ENCODE results near the gene CAPN9.

The CAPN9 gene

DNA sequence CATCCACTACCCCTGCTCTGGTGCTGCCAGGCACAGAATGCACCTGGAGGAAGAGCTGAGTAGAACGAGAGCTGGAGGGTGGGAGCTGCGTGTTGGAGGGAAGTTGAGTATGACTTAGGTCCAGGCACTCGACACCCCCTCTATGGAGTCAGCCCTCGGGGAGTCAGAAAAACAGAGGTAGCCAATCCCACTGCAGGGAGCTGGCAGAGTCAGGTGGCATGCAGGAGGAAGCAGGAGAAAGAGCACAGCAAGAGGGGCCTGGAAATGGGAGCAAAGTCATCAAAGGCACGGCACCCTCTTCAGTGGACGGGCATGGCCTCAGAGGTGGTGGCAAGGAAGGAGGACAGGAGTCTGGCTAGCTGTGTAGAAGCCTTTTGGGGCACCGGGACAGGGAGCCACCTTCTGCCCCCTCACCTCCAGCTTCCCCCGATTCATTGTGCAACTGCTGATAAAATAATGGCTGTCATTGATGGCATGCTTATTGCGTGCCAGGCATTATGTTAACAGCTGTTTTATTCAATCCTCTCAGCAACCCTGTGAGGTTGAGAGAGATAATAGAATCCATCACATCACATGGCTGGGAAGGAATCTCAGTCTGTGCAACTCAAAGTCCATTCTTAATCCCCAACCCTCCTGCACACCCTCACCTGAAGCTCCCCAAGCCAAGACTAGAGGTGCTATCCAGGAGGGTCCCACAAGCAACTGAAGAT, 79.1 kb downstream of the CAPN9 start:
- DNase-seq: no peak

DNA sequence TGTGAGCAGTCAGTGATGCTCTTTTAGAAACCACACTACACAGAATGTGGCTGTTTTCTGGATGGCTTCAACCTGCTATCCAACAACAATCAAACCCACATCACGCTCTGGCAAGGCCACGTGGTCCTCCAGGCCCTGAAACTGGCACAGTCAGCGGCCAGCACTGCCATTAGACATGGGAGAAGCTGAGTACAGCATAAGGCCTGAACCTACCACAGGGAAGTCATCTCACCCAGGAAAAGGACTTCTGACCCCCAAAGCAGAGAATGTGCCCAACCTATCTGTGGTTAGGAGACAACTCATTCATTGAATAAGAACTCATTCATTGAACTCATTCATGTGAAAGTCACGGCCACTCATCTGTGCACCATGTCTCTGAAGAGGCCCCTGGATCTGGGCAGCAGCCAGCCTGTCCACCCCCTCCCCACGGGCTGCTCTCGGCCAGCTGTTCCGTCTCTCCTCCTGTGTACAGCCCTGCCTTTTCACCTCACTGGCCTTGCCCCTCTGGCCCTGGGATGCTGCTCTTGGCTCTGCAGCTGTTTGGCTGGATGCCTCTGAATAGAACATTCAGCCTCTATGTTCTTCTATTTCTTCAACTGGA, 80.0 kb downstream of the CAPN9 start:
- DNase-seq: no peak

DNA sequence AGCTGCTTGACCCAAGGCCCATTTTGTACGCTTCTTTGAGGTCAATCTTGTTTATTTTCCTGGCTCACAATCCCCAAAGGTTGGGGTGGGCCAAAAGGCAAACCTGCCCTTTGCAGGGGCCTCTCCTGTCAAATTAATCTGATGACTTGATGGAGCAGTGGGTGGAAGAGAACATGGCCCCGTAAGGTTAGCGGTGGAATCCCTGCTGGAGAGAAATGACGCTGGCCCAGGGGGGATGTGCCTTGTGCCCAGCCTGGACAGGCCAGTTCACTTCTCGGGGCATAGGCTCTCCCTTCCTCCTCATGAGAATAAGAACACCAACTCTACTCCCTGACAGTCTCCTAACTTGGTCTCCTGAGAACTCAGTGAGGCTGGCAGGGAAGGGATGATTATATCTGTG, 80.6 kb downstream of the CAPN9 start:
- DNase-seq: no peak

DNA sequence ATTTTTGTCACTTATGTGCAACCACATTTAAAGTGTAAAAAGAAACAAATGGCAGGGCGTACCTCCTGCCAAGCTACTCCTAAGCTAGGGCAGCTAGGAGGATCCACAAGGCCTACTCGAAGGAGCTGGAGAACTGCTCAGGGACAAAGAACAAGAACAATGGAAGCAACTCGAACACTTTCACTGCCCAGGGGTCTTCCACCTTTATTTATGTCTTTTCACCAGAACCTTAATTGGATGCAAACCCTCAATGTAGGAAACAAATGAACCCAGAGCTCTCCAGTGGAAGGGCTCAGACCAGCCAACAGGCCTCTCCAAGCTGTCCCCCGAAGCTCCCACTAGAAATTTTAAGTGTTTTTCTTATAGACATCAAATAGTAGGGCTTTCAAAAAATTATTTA, 81.2 kb downstream of the CAPN9 start:
- DNase-seq: no peak

DNA sequence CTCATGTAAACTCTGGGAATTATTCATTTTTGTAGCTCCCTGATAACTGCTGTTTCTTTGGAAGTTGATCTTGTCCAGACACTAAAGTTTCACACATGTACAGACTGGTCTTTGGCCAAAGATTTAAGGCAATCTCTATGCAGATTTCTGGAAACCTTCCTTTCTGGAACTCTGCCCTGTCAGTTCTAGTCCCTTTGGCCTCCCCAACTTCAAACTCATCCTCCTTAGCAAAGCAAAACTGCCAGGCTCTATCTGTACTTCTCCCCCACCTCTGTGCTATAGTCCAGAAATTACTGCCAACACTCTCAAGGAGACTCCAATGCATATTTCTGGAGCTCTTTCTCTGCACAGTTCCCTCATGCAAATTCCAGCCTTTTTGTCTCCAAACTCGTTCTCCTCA, 84.6 kb downstream of the CAPN9 start:
- DNase-seq: no peak

DNA sequence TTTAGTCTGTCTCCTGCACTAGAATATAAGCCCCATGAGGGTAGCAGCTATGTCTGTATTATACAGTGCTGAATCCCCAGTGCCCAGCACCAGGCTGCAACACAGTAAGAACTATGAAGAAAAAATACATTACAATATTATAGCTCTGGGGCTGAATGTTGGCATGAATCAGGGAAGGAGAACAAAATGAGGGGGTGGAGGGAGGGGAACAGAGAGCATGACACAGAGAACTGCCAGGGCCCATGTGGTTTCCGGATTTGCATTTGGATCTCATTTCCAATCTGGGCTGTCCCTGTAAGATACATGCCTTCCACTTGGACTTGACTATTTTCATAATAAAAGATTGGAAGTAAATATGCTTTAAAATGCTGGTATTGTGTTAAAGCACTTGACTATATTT, 85.3 kb downstream of the CAPN9 start:
- peak; percentile 25 for DNase-seq

DNA sequence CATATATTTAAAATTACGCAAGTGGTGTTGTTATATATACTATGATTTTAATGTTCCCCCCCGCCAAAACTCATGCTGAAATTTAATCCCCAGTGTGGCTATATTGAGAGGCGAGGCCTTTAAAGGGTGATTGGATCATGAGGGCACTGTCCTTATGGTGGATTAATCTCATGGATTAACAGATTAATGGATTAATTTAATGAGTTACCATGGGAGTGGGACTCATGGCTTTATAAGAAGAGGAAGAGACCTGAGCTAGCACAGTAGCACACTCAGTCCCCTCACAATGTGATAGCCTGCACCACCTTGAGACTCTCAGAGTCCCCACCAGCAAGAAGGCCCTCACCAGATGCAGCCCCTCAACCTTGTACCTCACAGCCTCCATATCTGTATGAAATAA, 86.3 kb downstream of the CAPN9 start:
- DNase-seq: no peak

DNA sequence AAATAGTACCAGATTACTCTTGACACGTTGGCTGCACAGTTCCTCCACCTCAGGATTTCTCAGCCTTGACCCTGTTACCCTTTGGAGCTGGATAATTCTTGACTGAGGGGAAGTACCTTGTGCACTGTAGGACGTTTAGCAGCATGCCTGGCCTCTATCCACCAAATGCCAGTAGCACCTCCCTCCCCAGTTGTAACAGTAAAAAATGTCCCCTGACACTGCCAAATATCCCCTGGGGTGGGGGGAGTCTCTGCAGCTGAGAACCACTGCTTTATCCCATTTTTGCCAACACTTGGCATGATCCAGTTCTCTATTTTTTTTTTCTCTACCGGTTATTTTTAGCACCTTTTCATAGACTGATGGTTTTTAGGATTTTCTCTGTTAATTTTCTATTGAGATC, 87.1 kb downstream of the CAPN9 start:
- no peak for DNase-seq

DNA sequence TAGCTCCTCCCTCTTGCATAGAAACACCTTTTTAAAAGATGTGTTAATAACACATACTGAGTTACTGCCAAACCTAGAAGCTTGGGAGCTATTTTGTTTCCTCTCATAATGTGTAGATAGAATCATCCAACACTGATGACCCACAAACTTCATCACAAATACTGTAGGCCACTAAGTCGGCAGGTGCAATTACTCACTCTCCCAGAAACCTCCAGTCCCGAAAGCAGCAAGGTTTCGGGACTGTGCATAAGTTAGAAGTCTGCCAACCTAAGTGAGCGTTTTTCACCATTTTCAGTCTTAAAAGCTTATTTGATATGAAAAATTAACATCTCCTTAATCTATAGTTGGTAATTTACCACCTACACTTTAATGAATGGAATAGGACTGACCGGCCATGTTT, 89.2 kb downstream of the CAPN9 start:
- DNase-seq: no peak

DNA sequence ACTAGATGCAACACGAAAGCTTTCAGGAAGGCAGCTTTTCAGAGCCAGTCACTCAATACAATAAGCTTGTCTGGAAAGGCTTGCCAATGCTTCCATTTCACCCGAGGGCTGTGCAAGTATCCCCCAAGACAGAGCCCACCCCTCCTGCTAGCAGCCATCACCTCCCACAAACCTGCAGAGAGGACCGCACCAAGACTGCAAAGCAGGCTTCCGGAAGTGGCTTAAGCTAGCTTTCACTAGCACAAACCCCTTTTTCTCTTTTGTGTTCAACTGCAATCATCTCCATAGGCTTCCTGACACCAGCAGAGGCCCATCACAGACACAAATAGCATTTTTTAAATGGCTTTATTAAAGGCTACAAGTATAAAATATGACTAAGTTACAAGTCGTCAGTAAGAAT, 89.6 kb downstream of the CAPN9 start:
- DNase-seq: no peak

DNA sequence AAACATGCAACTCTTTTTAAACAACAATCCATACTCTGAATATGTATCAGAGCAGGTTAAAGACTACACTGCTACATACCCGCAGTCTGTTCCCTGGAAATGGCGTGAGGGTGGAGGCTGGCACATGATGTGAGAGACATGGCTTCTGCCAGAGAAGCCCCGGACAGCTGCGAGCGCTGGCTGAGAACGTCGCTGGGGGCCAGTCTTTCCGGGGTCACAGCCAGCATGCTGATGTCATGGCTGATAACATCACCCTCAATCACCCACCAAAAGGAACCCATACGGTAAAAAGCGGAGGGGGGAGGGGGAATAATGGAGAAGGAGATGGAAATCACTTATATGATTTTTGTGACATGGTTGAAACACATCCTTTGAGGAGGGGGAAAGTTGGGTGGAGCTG, 92.0 kb downstream of the CAPN9 start:
- no peak for DNase-seq

DNA sequence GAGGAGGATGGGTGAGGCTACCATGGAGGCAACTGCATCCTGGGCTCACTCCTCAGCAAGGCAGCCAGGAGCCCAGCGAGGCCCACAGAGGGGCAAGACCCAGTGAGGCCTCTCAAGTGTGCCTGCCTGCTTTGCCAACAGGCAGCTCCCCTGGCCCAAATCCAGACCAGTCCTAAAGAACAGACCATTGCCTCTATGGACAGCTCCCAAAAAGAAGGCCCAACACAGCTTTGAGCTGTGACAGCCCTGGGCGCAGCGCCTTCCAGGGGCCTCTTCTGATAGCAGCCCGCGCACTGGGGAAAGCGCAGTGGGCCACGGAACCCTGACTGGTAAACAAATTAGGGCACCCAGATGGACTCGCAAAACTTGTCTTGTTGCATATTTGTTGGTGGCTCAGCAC, 95.6 kb downstream of the CAPN9 start:
- DNase-seq: no peak

DNA sequence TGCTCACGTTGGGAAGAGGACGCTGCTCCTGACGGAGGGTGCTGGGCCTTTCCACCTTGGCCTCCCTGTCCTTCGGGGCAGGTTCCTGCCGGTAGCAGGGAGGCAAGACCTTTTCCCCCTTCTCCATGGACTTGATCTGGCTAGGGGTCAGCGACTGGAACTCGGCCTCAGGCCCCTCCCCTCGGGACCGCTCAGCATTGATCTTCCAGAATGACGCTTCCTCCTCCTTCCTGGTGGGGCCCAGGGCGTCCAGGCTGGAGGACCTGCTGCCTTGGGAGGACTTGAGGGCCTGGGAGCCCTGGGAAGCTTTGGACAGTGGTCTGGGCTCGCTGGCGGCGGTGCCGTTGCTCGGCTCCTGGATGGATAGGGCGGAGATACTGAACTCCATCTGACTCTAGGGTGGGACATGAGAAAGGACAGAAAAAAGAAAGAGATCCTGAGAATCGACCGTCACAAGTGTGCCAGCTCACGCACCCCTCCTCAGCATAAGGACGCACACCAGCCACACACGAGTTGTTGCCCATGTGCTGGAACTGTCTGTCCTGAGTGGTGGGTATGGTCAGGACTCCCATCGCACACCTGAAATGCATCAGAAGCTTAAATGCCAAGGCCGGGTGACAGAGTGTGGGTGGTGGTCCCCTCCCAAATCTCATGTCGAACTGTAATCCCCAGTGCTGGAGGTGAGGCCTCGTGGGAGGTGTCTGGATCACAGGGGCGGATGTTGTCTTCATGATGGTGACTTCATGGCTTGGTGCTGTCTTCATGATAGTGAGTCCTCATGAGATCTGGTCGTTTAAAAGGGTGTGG, 96.5 kb downstream of the CAPN9 start:
- DNase-seq: no peak

DNA sequence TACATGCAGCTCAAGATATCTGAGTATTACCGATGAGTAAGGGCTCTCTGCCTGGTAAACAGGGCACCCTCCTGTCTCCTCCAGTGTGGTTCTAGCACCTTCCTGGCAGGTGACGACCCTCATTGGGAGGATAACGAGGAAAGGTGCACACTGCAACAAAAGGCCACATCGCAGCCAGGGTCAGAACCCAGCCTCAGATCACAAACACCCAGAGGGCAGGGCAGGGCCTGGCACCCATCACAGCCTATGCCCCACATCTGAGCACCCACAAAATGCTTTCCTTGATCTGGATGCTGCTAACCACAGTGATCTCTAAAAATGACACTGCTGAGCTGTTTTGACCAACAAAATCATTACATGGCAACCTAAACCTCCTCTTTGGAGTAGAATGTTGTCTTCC, 97.4 kb downstream of the CAPN9 start:
- DNase-seq: no peak

DNA sequence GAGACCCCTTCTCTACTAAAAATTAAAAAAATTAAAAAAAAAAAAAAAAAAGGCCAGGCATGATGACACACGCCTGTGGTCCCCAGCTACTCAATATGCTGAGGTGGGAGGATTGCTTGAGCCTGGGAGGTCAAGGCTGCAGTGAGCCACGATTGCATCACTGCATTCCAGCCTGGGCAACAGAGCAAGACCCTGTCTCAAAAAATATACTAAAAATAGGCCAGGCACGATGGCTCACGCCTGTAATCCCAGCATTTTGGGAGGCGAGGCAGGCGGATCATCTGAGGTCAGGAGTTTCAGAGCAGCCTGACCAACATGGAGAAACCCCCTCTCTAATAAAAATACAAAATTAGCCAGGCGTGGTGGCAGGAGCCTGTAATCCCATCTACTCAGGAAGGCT, 98.0 kb downstream of the CAPN9 start:
- DNase-seq: peak; percentile 78

DNA sequence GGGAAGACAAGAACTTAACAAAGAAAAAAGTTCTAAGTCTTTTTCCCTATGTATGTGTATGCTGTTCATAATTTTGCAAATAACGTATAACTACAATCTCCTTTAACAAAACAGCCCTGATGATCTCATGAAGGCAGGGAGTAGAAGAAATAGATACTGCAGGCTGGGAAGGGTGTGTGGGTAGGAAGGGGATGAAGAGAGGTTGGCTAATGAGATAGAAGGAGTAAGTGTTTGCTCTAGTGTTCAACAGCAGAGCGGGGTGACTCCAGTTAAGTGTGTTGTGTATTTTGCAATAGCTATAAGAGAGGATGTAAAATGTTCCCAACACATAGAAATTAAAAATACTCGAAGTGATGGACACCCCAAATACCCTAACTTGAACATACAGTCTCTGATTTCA, 101.0 kb downstream of the CAPN9 start:
- DNase-seq: no peak

DNA sequence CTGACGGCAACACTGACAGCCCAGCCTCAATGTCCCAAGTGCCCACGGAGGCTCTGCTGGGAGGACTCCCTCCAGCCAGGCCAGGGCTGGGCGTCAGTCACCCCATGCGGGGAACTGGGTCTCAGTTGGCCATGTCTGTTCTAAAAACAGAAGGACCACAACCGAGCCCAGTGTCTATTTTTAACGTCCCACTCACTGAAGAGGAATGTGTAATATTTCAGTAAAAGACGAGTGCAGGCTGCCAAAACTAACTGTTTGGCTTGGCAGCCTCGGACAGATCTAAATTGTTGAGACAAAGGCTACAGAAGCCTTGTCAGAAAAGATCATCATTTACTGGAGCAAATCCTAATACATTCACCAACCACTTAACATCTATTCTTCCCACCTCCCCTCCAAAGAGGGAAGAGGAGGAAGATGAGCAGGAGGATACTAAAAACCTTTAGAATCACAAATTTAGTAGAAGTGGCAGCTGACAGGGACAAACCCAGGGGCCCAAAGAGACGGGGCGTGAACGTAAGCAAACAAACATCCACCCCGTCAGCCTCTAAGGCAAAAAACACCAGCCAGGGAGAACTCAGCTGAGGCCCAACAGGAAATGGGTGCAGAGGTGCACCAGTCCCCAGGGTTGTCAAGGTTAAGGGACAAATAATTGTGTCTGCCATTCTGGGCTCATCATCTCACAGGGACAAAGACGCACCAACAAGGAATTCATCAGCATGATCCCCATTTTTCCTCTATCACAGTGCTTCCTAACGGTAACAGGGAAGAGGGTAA, 102.5 kb downstream of the CAPN9 start:
- DNase-seq: peak; percentile 99

DNA sequence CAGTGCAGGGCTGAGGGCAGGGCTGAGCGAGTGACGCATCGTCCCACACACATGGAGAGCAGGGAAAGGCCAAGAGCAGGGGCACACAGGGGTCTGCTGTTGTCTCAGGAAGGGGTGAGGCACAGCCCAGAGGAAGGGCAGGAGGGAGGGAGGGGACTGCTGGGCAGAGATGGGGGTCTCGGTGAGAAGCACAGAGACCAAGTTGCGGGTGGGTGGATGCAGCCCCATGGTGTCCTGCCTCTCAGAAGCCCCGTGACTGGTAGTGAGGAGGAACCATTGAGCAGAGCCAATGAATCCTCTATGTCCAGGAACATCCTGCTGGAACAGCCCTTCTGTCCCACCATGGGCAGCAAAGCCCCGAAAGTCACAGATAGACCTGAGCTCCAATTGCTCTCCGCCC, 103.4 kb downstream of the CAPN9 start:
- DNase-seq: no peak

DNA sequence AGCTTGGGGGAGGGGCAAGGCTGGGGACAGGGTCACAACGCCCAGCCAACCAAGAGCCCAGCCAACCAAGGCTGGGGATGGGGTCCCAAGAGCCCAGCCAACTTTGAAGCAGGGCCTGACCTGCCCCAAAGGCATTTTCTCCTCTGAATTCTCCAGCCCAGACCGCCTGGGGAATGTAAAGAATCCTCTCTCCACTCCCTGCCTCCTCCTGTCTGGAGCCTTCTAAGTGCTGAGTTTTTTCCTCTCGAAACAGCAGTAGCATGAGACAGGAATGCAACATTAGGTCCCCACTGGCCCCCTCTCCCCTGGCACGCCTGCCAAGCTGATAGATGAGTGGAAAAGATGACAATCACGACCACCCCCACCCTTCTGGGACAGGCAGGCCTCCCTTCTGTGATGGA, 104.1 kb downstream of the CAPN9 start:
- peak; percentile 97 for DNase-seq

All from fibroblast of skin of scalp (primary cell).